Myocyte (in vitro differentiated cells): ENCODE data around the gene GOLGA6A. TPM values are rescaled to one million over a fixed set of nuclear protein-coding genes. Genes with fewer than 3 reads are reported as not detected.
A peak's percentile ranks its signal among the peaks of the same experiment; 100 is the strongest.

Experiments
- DNase-seq: peaks from one replicate; pipeline ENCODE4 v3.0.0-alpha.2; 2012; ENCODE audit warnings: low read depth
- total RNA-seq: library from RNA; depleted of rRNA; stranded (reverse); fragments of >200 nt; gene quantifications from 2 replicates; pipeline ENCODE4 v1.2.3, GENCODE V29; 2014

The GOLGA6A gene
- total RNA-seq, 1 donor from 2014 or later, result not detected

GRCh38 chr15:74037171-74038117, 44.9 kb downstream of the GOLGA6A start:
- no peak for DNase-seq

- peak; percentile 49 for DNase-seq
These were observed 45.8 kb downstream of the GOLGA6A start for GRCh38 chr15:74036271-74037170.

GRCh38 chr15:74035121-74036017, 47.0 kb downstream of the GOLGA6A start:
- no peak for DNase-seq

- DNase-seq, result no peak
These were observed 48.1 kb downstream of the GOLGA6A start for GRCh38 chr15:74034206-74034755.

GRCh38 chr15:74032606-74033561, 49.5 kb downstream of the GOLGA6A start:
- DNase-seq, result no peak

- no peak for DNase-seq
These were observed 50.3 kb downstream of the GOLGA6A start for GRCh38 chr15:74032046-74032445.

- no peak for DNase-seq
These were observed 53.7 kb downstream of the GOLGA6A start for GRCh38 chr15:74028646-74029045.

- DNase-seq, result no peak
These were observed 54.7 kb downstream of the GOLGA6A start for GRCh38 chr15:74027688-74028087.

GRCh38 chr15:74025436-74025835, 56.9 kb downstream of the GOLGA6A start:
- DNase-seq, result no peak

GRCh38 chr15:74024687-74025086, 57.7 kb downstream of the GOLGA6A start:
- no peak for DNase-seq

- no peak for DNase-seq
These were observed 59.5 kb downstream of the GOLGA6A start for GRCh38 chr15:74022706-74023470.

Other genes starting within 250 kb of the GOLGA6A start
- gene TBC1D21, start 209.0 kb downstream of the GOLGA6A start, total RNA-seq, result not detected in 2 replicates
- 129 and 136 TPM in 2 replicates for gene LOXL1, start 156.1 kb downstream of the GOLGA6A start, total RNA-seq
- gene STOML1, start 90.3 kb downstream of the GOLGA6A start, total RNA-seq, result 32.2 and 35.1 TPM in 2 replicates
- 33.8 and 43.0 TPM in 2 replicates for gene PML, start 87.8 kb downstream of the GOLGA6A start, total RNA-seq
- gene ISLR2, start 48.0 kb upstream of the GOLGA6A start, total RNA-seq, result not detected in 2 replicates
- 0.31 and 2.2 TPM in 2 replicates for gene ISLR, start 91.2 kb upstream of the GOLGA6A start, total RNA-seq
- not detected in 2 replicates for gene STRA6, start 120.2 kb upstream of the GOLGA6A start, total RNA-seq
- gene CCDC33, start 153.8 kb upstream of the GOLGA6A start, total RNA-seq, result not detected in 2 replicates